ENCODE results near the gene NFKB1. TPM values are rescaled to one million over a fixed set of nuclear protein-coding genes. Genes with fewer than 3 reads are reported as not detected.

Gene NFKB1
- total RNA-seq, 3 donors from 2014 or later (not counting 1 experiment from before 2014, with no cell fraction given), result 144 to 235 (median 163) TPM

DNA sequence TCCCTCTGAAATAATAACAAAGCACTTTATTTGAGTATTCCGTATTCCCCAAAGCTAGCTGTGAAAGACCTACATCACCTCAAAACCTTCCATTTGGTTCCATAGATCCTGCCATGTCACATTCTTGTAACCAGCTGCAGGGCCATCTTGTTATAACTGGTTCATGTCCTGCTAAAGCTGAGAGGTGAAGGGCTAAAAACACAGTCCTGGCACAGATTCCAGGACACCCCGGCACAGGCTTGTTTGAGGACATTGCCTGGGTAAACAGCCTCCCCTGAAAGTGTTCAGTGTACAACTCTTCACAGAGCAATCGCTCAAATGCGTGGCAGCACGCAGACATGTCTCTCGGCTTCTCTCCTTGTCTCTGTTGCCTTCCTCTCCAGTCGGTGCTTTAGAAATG lies 130.5 kb downstream of the NFKB1 start:
- Mint-ChIP-seq H3K4me1 (peaks cover 18 to 31% of the 10 kb centered on the region in 2 donors), H3K27me3 (ENCODE audit: low read depth in 2 of 2) (no peaks in the 10 kb centered on the region), H3K9me3 (no peaks in the 10 kb centered on the region), H3K27ac (peak overlapping the region; percentile 80 to 82), H3K4me3 (no peak overlapping the region), H3K36me3 (peaks cover 7% of the 10 kb centered on the region)
- H3K36me3 ChIP-seq (ENCODE audit: control insufficient read depth, insufficient read depth, low read length), result peaks cover 27% of the 10 kb centered on the region
- TF ChIP-seq, protein P1, sequence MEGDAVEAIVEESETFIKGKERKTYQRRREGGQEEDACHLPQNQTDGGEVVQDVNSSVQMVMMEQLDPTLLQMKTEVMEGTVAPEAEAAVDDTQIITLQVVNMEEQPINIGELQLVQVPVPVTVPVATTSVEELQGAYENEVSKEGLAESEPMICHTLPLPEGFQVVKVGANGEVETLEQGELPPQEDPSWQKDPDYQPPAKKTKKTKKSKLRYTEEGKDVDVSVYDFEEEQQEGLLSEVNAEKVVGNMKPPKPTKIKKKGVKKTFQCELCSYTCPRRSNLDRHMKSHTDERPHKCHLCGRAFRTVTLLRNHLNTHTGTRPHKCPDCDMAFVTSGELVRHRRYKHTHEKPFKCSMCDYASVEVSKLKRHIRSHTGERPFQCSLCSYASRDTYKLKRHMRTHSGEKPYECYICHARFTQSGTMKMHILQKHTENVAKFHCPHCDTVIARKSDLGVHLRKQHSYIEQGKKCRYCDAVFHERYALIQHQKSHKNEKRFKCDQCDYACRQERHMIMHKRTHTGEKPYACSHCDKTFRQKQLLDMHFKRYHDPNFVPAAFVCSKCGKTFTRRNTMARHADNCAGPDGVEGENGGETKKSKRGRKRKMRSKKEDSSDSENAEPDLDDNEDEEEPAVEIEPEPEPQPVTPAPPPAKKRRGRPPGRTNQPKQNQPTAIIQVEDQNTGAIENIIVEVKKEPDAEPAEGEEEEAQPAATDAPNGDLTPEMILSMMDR (IDR thresholded peaks at IDR 0.05), result no peak
- WGBS (ENCODE audit: insufficient coverage), result 84% methylated on average over 7 of the region's 7 CpGs
- H3K4me1 ChIP-seq (ENCODE audit: control insufficient read depth, insufficient read depth, low read length), result peaks cover 15% of the 10 kb centered on the region
- DNase-seq, result no peak
- no peak overlapping the region for H3K27ac ChIP-seq (ENCODE audit: low read length)
- no peaks in the 10 kb centered on the region for H3K27me3 ChIP-seq (ENCODE audit: control insufficient read depth, insufficient read depth, low read length)
- ATAC-seq, result no peak
- H3K9me3 ChIP-seq (ENCODE audit: control insufficient read depth, insufficient read depth, low read length), result no peaks in the 10 kb centered on the region
- no peak overlapping the region for H3K4me3 ChIP-seq (ENCODE audit: low read length)
- intact Hi-C loops (cut with micrococcal nuclease), result no loop called here

DNA sequence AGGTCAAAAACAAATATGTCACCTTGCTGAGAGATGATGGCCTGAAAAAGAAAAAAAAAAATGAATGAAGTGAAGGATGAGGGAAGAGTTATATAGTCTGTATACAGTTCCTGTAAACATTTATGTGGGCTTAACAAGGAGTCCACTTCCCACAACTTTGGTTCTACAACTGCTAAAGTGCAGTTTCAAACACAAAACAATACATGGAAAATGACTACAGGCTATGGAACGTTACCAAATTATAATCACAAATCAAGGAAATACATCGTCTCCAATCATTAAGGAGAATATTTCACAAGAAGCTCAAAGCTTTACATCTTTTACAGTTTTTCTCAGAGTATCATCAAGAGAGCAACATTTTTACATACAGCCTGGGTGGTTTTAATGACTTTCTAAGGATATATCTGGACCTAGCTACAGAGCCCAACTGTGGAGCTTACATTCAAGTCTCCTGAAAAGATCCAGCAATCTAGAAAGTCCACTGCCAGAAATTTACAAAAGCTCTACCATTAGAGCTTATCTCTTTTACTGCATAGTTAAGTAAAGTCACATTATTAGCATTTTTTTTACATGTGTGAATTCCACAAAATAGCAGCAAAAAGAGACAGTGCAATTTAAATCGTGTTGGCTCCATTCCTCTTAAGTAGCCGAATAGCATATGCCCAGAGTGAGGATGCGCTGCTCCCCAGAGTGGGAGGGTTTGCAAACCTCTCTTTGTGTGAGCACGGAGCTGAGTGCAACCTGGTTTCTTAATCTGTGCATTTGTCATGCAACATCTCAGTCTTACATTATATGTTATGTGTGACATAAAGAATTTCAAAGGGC lies 131.3 kb downstream of the NFKB1 start:
- no peak for DNase-seq
- no peak overlapping the region for H3K4me3 ChIP-seq (ENCODE audit: low read length)
- no peak overlapping the region for H3K4me3 Mint-ChIP-seq
- H3K4me1 ChIP-seq (ENCODE audit: control insufficient read depth, insufficient read depth, low read length), result peaks cover 15% of the 10 kb centered on the region
- TF ChIP-seq, protein P1 (IDR thresholded peaks at IDR 0.05), result no peak
- H3K27me3 Mint-ChIP-seq (ENCODE audit: low read depth in 2 of 2), result no peaks in the 10 kb centered on the region
- intact Hi-C loops (cut with micrococcal nuclease), result no loop called here
- no peak for ATAC-seq
- no peaks in the 10 kb centered on the region for H3K9me3 ChIP-seq (ENCODE audit: control insufficient read depth, insufficient read depth, low read length)
- no peaks in the 10 kb centered on the region for H3K9me3 Mint-ChIP-seq
- peak overlapping the region in 1 of 2 donors; percentile 80 for H3K27ac Mint-ChIP-seq
- H3K4me1 Mint-ChIP-seq, result peaks cover 18 to 31% of the 10 kb centered on the region in 2 donors
- peaks cover 27% of the 10 kb centered on the region for H3K36me3 ChIP-seq (ENCODE audit: control insufficient read depth, insufficient read depth, low read length)
- H3K36me3 Mint-ChIP-seq, result peaks cover 7% of the 10 kb centered on the region
- WGBS (ENCODE audit: insufficient coverage), result 59% methylated on average over 5 of the region's 6 CpGs
- H3K27me3 ChIP-seq (ENCODE audit: control insufficient read depth, insufficient read depth, low read length), result no peaks in the 10 kb centered on the region
- H3K27ac ChIP-seq (ENCODE audit: low read length), result no peak overlapping the region

DNA sequence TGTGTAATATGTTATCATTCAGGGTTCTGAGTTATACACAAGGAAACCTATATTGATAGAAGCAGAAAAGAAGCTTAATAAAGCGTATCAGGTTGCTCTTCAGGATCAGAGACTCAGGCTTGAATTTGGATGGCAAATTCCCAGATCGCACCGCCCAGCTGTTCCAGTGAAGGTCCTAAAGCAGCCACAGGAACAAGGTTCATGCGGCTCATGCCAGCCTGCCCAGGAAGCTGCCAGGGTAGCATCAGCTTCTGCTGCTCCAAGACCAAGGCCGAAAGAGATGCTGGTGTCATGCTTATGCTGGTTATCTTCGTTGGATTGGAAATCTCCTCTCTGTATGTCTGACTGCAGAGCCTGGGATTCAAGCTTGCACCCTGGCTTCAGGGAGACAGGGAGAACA lies 131.9 kb downstream of the NFKB1 start:
- ATAC-seq (no peak), DNase-seq (no peak)
- TF ChIP-seq, protein P1 (IDR thresholded peaks at IDR 0.05), result no peak
- WGBS (ENCODE audit: insufficient coverage), result 82% methylated on average over 6 of the region's 6 CpGs
- intact Hi-C loops (cut with micrococcal nuclease), result no loop called here
- H3K36me3 ChIP-seq (ENCODE audit: control insufficient read depth, insufficient read depth, low read length), result peaks cover 27% of the 10 kb centered on the region
- no peak overlapping the region for H3K27ac Mint-ChIP-seq
- H3K27ac ChIP-seq (ENCODE audit: low read length), result no peak overlapping the region
- peaks cover 7% of the 10 kb centered on the region for H3K36me3 Mint-ChIP-seq
- H3K27me3 Mint-ChIP-seq (ENCODE audit: low read depth in 2 of 2), result no peaks in the 10 kb centered on the region
- H3K4me1 Mint-ChIP-seq, result peaks cover 18 to 31% of the 10 kb centered on the region in 2 donors
- H3K9me3 Mint-ChIP-seq, result no peaks in the 10 kb centered on the region
- H3K27me3 ChIP-seq (ENCODE audit: control insufficient read depth, insufficient read depth, low read length), result no peaks in the 10 kb centered on the region
- H3K4me3 Mint-ChIP-seq, result no peak overlapping the region
- H3K9me3 ChIP-seq (ENCODE audit: control insufficient read depth, insufficient read depth, low read length), result no peaks in the 10 kb centered on the region
- H3K4me3 ChIP-seq (ENCODE audit: low read length), result no peak overlapping the region
- peaks cover 15% of the 10 kb centered on the region for H3K4me1 ChIP-seq (ENCODE audit: control insufficient read depth, insufficient read depth, low read length)

Measured in natural killer cell (primary cell).